Measurements from ENCODE around the gene UBA6.
A peak's percentile ranks its signal among the peaks of the same experiment; 100 is the strongest.

UBA6 gene

DNA sequence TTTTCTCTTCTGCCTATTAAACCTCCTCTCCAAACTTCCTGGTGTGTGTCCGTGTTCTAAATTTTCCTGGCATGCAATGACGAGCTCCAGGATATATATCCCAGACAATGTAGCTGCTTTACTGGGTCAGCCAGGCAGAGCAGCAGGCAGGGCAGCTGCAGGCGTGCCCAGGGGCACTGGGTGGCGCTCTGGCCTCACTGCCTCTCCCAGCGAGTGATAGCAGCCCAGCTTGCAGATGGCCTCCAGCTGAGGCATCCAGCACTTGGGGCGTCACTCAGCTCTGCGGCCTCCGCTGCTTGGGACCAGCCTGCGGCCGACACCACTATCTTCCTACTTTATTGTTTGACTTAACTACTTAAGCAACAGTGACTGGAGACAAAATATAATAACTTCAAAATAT is 23.0 kb upstream of the UBA6 start:
- H3K36me3 ChIP-seq (ENCODE audit: control insufficient read depth in 1 of 2, insufficient read depth in 2 of 2, low read depth in 1 of 2, low read length in 2 of 2) = peaks cover 4 to 17% of the 10 kb centered on the region in 2 experiments
- H2BK5ac ChIP-seq (ENCODE audit: low read depth, low read length, poor library complexity, severe bottlenecking) = no peak overlapping the region
- no peak overlapping the region for H2AFZ ChIP-seq (ENCODE audit: low read depth, low read length)
- no peak overlapping the region for H2AK5ac ChIP-seq (ENCODE audit: low read length, severe bottlenecking)
- H2BK120ac ChIP-seq (ENCODE audit: low read depth, low read length) = no peak overlapping the region
- no peak overlapping the region for H3K14ac ChIP-seq (ENCODE audit: low read length in 2 of 2)
- H3K4me2 ChIP-seq (ENCODE audit: low read length, poor library complexity, severe bottlenecking) = no peak overlapping the region
- no peak for DNase-seq
- peaks cover 6% of the 10 kb centered on the region for H3K9me3 ChIP-seq (ENCODE audit: control insufficient read depth, low read length)
- no peak overlapping the region for H3K18ac ChIP-seq (ENCODE audit: low read depth in 1 of 2, low read length in 2 of 2)
- H3K4me1 ChIP-seq (ENCODE audit: control insufficient read depth, insufficient read depth, low read depth, low read length) = no peaks in the 10 kb centered on the region
- 92% methylated on average over 9 of the region's 10 CpGs for WGBS
- no peaks in the 10 kb centered on the region for H3K27me3 ChIP-seq (ENCODE audit: control insufficient read depth in 1 of 2, insufficient read depth in 1 of 2, low read length in 2 of 2)
- H3K4me3 ChIP-seq (ENCODE audit: insufficient read depth in 1 of 2, low read depth in 1 of 2, low read length in 2 of 2) = no peak overlapping the region
- no peak overlapping the region for H3K23ac ChIP-seq (ENCODE audit: low read length in 2 of 2)
- H4K91ac ChIP-seq (ENCODE audit: low read length) = no peak overlapping the region
- no peak overlapping the region for H2BK15ac ChIP-seq (ENCODE audit: low read depth, poor library complexity, severe bottlenecking)
- H2BK12ac ChIP-seq (ENCODE audit: low read length in 2 of 2) = no peak overlapping the region
- H3K4ac ChIP-seq (ENCODE audit: low read depth in 1 of 2, low read length in 2 of 2) = no peak overlapping the region
- H3K27ac ChIP-seq (ENCODE audit: low read length, poor library complexity, severe bottlenecking) = no peak overlapping the region
- peaks cover 11% of the 10 kb centered on the region for H3K79me1 ChIP-seq (replicated peaks; ENCODE audit: low read length, poor library complexity, severe bottlenecking)
- H3K9ac ChIP-seq (ENCODE audit: low read length) = no peak overlapping the region
- no peak overlapping the region for H4K8ac ChIP-seq (ENCODE audit: low read length)

- H2AFZ ChIP-seq (ENCODE audit: low read depth, low read length) = no peak overlapping the region
- H3K4me2 ChIP-seq (ENCODE audit: low read length, poor library complexity, severe bottlenecking) = no peak overlapping the region
- H3K27me3 ChIP-seq (ENCODE audit: control insufficient read depth in 1 of 2, insufficient read depth in 1 of 2, low read length in 2 of 2) = no peaks in the 10 kb centered on the region
- no peak overlapping the region for H2BK15ac ChIP-seq (ENCODE audit: low read depth, poor library complexity, severe bottlenecking)
- no peak for DNase-seq
- no peak overlapping the region for H2BK12ac ChIP-seq (ENCODE audit: low read length in 2 of 2)
- H3K14ac ChIP-seq (ENCODE audit: low read length in 2 of 2) = no peak overlapping the region
- H3K9me3 ChIP-seq (ENCODE audit: control insufficient read depth, low read length) = peaks cover 6% of the 10 kb centered on the region
- no peak overlapping the region for H3K23ac ChIP-seq (ENCODE audit: low read length in 2 of 2)
- H2AK5ac ChIP-seq (ENCODE audit: low read length, severe bottlenecking) = no peak overlapping the region
- H3K4ac ChIP-seq (ENCODE audit: low read depth in 1 of 2, low read length in 2 of 2) = no peak overlapping the region
- no peak overlapping the region for H3K9ac ChIP-seq (ENCODE audit: low read length)
- H4K8ac ChIP-seq (ENCODE audit: low read length) = no peak overlapping the region
- 95% methylated on average over 5 of the region's 5 CpGs for WGBS
- no peak overlapping the region for H3K4me3 ChIP-seq (ENCODE audit: insufficient read depth in 1 of 2, low read depth in 1 of 2, low read length in 2 of 2)
- H3K27ac ChIP-seq (ENCODE audit: low read length, poor library complexity, severe bottlenecking) = no peak overlapping the region
- no peak overlapping the region for H2BK5ac ChIP-seq (ENCODE audit: low read depth, low read length, poor library complexity, severe bottlenecking)
- peaks cover 4 to 17% of the 10 kb centered on the region in 2 experiments for H3K36me3 ChIP-seq (ENCODE audit: control insufficient read depth in 1 of 2, insufficient read depth in 2 of 2, low read depth in 1 of 2, low read length in 2 of 2)
- H2BK120ac ChIP-seq (ENCODE audit: low read depth, low read length) = no peak overlapping the region
- no peak overlapping the region for H3K18ac ChIP-seq (ENCODE audit: low read depth in 1 of 2, low read length in 2 of 2)
- peaks cover 14% of the 10 kb centered on the region for H3K79me1 ChIP-seq (replicated peaks; ENCODE audit: low read length, poor library complexity, severe bottlenecking)
- no peak overlapping the region for H4K91ac ChIP-seq (ENCODE audit: low read length)
- peaks cover 1% of the 10 kb centered on the region for H3K4me1 ChIP-seq (ENCODE audit: control insufficient read depth, insufficient read depth, low read depth, low read length)
These were observed 22.4 kb upstream of the UBA6 start for GRCh38 chr4:67723341-67723740.

- H3K4me3 ChIP-seq (ENCODE audit: insufficient read depth in 1 of 2, low read depth in 1 of 2, low read length in 2 of 2) = no peak overlapping the region
- H3K23ac ChIP-seq (ENCODE audit: low read length in 2 of 2) = no peak overlapping the region
- no peak overlapping the region for H2AK5ac ChIP-seq (ENCODE audit: low read length, severe bottlenecking)
- H3K9me3 ChIP-seq (ENCODE audit: control insufficient read depth, low read length) = peaks cover under 1% of the 10 kb centered on the region
- peaks cover 9 to 21% of the 10 kb centered on the region in 2 experiments for H3K36me3 ChIP-seq (ENCODE audit: control insufficient read depth in 1 of 2, insufficient read depth in 2 of 2, low read depth in 1 of 2, low read length in 2 of 2)
- no peak overlapping the region for H2BK5ac ChIP-seq (ENCODE audit: low read depth, low read length, poor library complexity, severe bottlenecking)
- peaks cover 20% of the 10 kb centered on the region for H3K79me1 ChIP-seq (replicated peaks; ENCODE audit: low read length, poor library complexity, severe bottlenecking)
- H3K27me3 ChIP-seq (ENCODE audit: control insufficient read depth in 1 of 2, insufficient read depth in 1 of 2, low read length in 2 of 2) = no peaks in the 10 kb centered on the region
- H2AFZ ChIP-seq (ENCODE audit: low read depth, low read length) = no peak overlapping the region
- H3K4me1 ChIP-seq (ENCODE audit: control insufficient read depth, insufficient read depth, low read depth, low read length) = peaks cover 1% of the 10 kb centered on the region
- no peak overlapping the region for H3K4me2 ChIP-seq (ENCODE audit: low read length, poor library complexity, severe bottlenecking)
- 69% methylated on average over 9 of the region's 9 CpGs for WGBS
- no peak overlapping the region for H2BK120ac ChIP-seq (ENCODE audit: low read depth, low read length)
- H2BK12ac ChIP-seq (ENCODE audit: low read length in 2 of 2) = no peak overlapping the region
- no peak overlapping the region for H4K91ac ChIP-seq (ENCODE audit: low read length)
- no peak overlapping the region for H3K4ac ChIP-seq (ENCODE audit: low read depth in 1 of 2, low read length in 2 of 2)
- peak; percentile 60 for DNase-seq
- peak overlapping the region in 1 of 2 experiments; percentile 55 for H3K18ac ChIP-seq (ENCODE audit: low read depth in 1 of 2, low read length in 2 of 2)
- H3K9ac ChIP-seq (ENCODE audit: low read length) = no peak overlapping the region
- H3K14ac ChIP-seq (ENCODE audit: low read length in 2 of 2) = no peak overlapping the region
- no peak overlapping the region for H2BK15ac ChIP-seq (ENCODE audit: low read depth, poor library complexity, severe bottlenecking)
- H3K27ac ChIP-seq (ENCODE audit: low read length, poor library complexity, severe bottlenecking) = no peak overlapping the region
- no peak overlapping the region for H4K8ac ChIP-seq (ENCODE audit: low read length)
These were observed 21.0 kb upstream of the UBA6 start for GRCh38 chr4:67721770-67722597.

- H3K27ac ChIP-seq (ENCODE audit: low read length, poor library complexity, severe bottlenecking) = no peak overlapping the region
These were observed 20.4 kb upstream of the UBA6 start for GRCh38 chr4:67721315-67721769.

More at GRCh38 chr4:67721315-67721769, 20.4 kb upstream of the UBA6 start:
- Histone ChIP-seq H3K4me3 (ENCODE audit: insufficient read depth in 1 of 2, low read depth in 1 of 2, low read length in 2 of 2) (no peak overlapping the region), H4K91ac (ENCODE audit: low read length) (no peak overlapping the region), H3K18ac (ENCODE audit: low read depth in 1 of 2, low read length in 2 of 2) (peak overlapping the region in 1 of 2 experiments; percentile 55), H3K4ac (ENCODE audit: low read depth in 1 of 2, low read length in 2 of 2) (no peak overlapping the region), H2AFZ (ENCODE audit: low read depth, low read length) (no peak overlapping the region), H3K9me3 (ENCODE audit: control insufficient read depth, low read length) (no peaks in the 10 kb centered on the region), H2AK5ac (ENCODE audit: low read length, severe bottlenecking) (no peak overlapping the region), H3K9ac (ENCODE audit: low read length) (no peak overlapping the region), H3K4me1 (ENCODE audit: control insufficient read depth, insufficient read depth, low read depth, low read length) (peaks cover 1% of the 10 kb centered on the region), H3K36me3 (ENCODE audit: control insufficient read depth in 1 of 2, insufficient read depth in 2 of 2, low read depth in 1 of 2, low read length in 2 of 2) (peaks cover 14 to 21% of the 10 kb centered on the region in 2 experiments), H3K27me3 (ENCODE audit: control insufficient read depth in 1 of 2, insufficient read depth in 1 of 2, low read length in 2 of 2) (no peaks in the 10 kb centered on the region), H2BK15ac (ENCODE audit: low read depth, poor library complexity, severe bottlenecking) (no peak overlapping the region), H2BK12ac (ENCODE audit: low read length in 2 of 2) (no peak overlapping the region), H3K4me2 (ENCODE audit: low read length, poor library complexity, severe bottlenecking) (no peak overlapping the region), H3K79me1 (replicated peaks; ENCODE audit: low read length, poor library complexity, severe bottlenecking) (peaks cover 22% of the 10 kb centered on the region), H3K14ac (ENCODE audit: low read length in 2 of 2) (no peak overlapping the region), H4K8ac (ENCODE audit: low read length) (no peak overlapping the region), H2BK120ac (ENCODE audit: low read depth, low read length) (no peak overlapping the region), H2BK5ac (ENCODE audit: low read depth, low read length, poor library complexity, severe bottlenecking) (no peak overlapping the region), H3K23ac (ENCODE audit: low read length in 2 of 2) (no peak overlapping the region)
- WGBS = 98% methylated on average over 3 of the region's 3 CpGs
- DNase-seq = peak; percentile 9
